Endothelial cell of umbilical vein (primary cell): ENCODE data around the gene HEATR3. TPM values are rescaled to one million over a fixed set of nuclear protein-coding genes. Genes with fewer than 3 reads are reported as not detected.

Source experiments
- BruUV-seq: library from RNA; stranded (reverse); fragments of 400-500 nt; replicated peaks from 2 replicates; lab custom pipeline; 2021; lab: Mats Ljungman, UMichigan
- CTCF ChIA-PET: fragments of 300-600, 350-600 bp; sonication (Branson Sonifier 250); formaldehyde crosslinking; loops from one replicate; lab custom pipeline; 2021; ENCODE audit warnings: antibody characterized with exemption, inconsistent platforms; lab: Charles Lee
- POLR2A ChIA-PET: fragments of 300-600, 350-600 bp; sonication (Branson Sonifier 250); formaldehyde crosslinking; loops from one replicate; lab custom pipeline; 2021; ENCODE audit warnings: antibody characterized with exemption, inconsistent platforms; lab: Charles Lee
- DNase-seq: peaks from one replicate; pipeline ENCODE4 v3.0.0-alpha.2; 2011; ENCODE audit warnings: low read depth, low spot score
- FAIRE-seq: peaks from 2 replicates; lab custom pipeline; 2011; peaks lifted over from hg19 to GRCh38; lab: Jason Lieb, UNC
- H2AFZ ChIP-seq: 2 replicates; pipeline ENCODE4 v1.6.0; 2012; ENCODE audit warnings: low read depth, low read length, control low read depth, inconsistent platforms
- H3K27ac ChIP-seq: 2 replicates; pipeline ENCODE4 v1.5.1; 2011; ENCODE audit warnings: low read depth, mild to moderate bottlenecking, control low read depth, low read length, moderate library complexity; ENCODE audit not compliant: insufficient read depth
- H3K27me3 ChIP-seq, 2 experiments: 2 replicates each; pipeline versions ENCODE4 v1.6.0 to v1.6.1; 2011; ENCODE audit warnings: low read length in 2 of 2, mixed read lengths in 1 of 2; ENCODE audit not compliant: control insufficient read depth in 2 of 2, insufficient read depth in 2 of 2
- H3K36me3 ChIP-seq, 2 experiments: 2 replicates in 1 of 2; 3 replicates in 1 of 2; pipeline ENCODE4 v1.5.1; 2011; ENCODE audit warnings: low read length in 2 of 2, mild to moderate bottlenecking in 1 of 2, moderate library complexity in 1 of 2; ENCODE audit not compliant: control insufficient read depth in 2 of 2, insufficient read depth in 2 of 2; ENCODE audit errors: extremely low read depth in 1 of 2
- H3K4me1 ChIP-seq: 3 replicates; pipeline ENCODE4 v1.5.1; 2011; ENCODE audit warnings: mild to moderate bottlenecking, low read length; ENCODE audit not compliant: control insufficient read depth, insufficient read depth; ENCODE audit errors: extremely low read depth
- H3K4me2 ChIP-seq: 2 replicates; pipeline ENCODE4 v1.6.1; 2011; ENCODE audit warnings: low read length, control low read depth, mixed read lengths; ENCODE audit not compliant: insufficient read depth
- H3K4me3 ChIP-seq, 3 experiments: fragments of 200-600 bp in 1 of 3; sonication (generic), shearing (Covaris generic) in 1 of 3; replicated peaks in 1 of 3; 2 replicates each; pipeline ENCODE4 v1.5.1; 2011 to 2016; ENCODE audit warnings: control low read depth in 3 of 3, low read length in 3 of 3, mild to moderate bottlenecking in 2 of 3, inconsistent platforms in 1 of 3, low read depth in 1 of 3, moderate library complexity in 1 of 3; ENCODE audit not compliant: insufficient read depth in 1 of 3
- H3K79me2 ChIP-seq: 2 replicates; pipeline ENCODE4 v1.6.0; 2012; ENCODE audit warnings: low read length, inconsistent platforms; ENCODE audit not compliant: control insufficient read depth, insufficient read depth
- H3K9ac ChIP-seq: replicated peaks from 2 replicates; pipeline ENCODE3; 2011; ENCODE audit warnings: low read length, control low read depth; ENCODE audit not compliant: insufficient read depth; ENCODE audit errors: extremely low read depth
- H3K9me1 ChIP-seq: replicated peaks from 3 replicates; pipeline ENCODE4 v1.6.0; 2011; ENCODE audit warnings: mild to moderate bottlenecking, low read length; ENCODE audit not compliant: control insufficient read depth, insufficient read depth; ENCODE audit errors: extremely low read depth
- H3K9me3 ChIP-seq: replicated peaks from 2 replicates; pipeline ENCODE4 v1.5.1; 2012; ENCODE audit warnings: low read length, inconsistent platforms; ENCODE audit not compliant: control insufficient read depth, insufficient read depth
- H4K20me1 ChIP-seq: replicated peaks from 2 replicates; pipeline ENCODE3; 2011; ENCODE audit warnings: mild to moderate bottlenecking, low read length; ENCODE audit not compliant: control insufficient read depth, insufficient read depth; ENCODE audit errors: extremely low read depth
- EZH2 ChIP-seq: IDR thresholded peaks from 2 replicates; pipeline ENCODE4 v1.6.1; 2012; ENCODE audit warnings: borderline replicate concordance, low read depth, mild to moderate bottlenecking, moderate library complexity, low read length, inconsistent platforms; ENCODE audit not compliant: severe bottlenecking
- FOS ChIP-seq: IDR thresholded peaks from 2 replicates; pipeline ENCODE4 v1.6.1; 2011; ENCODE audit warnings: mild to moderate bottlenecking, low read length, moderate library complexity, borderline replicate concordance; ENCODE audit not compliant: insufficient read depth
- GATA2 ChIP-seq: IDR thresholded peaks from 2 replicates; pipeline ENCODE4 v1.7.0; 2011; ENCODE audit warnings: low read depth, mild to moderate bottlenecking, moderate library complexity, mixed read lengths, low read length; ENCODE audit not compliant: insufficient read length, insufficient read depth
- JUN ChIP-seq: IDR thresholded peaks from 2 replicates; pipeline ENCODE4 v1.6.1; 2011; ENCODE audit warnings: borderline replicate concordance, low read depth; ENCODE audit not compliant: insufficient read length, insufficient read depth
- MYC ChIP-seq: IDR thresholded peaks from one replicate; pipeline ENCODE4 v1.6.1; 2011; ENCODE audit warnings: mild to moderate bottlenecking, low read depth, low read length
- POLR2A ChIP-seq: IDR thresholded peaks from 2 replicates; pipeline ENCODE4 v1.6.1; 2012; ENCODE audit warnings: low read depth, mild to moderate bottlenecking, control low read depth, low read length
- POLR2AphosphoS5 ChIP-seq: IDR thresholded peaks from 2 replicates; pipeline ENCODE4 v1.6.1; 2012; ENCODE audit warnings: low read depth, mild to moderate bottlenecking, control low read depth, low read length, moderate library complexity; ENCODE audit not compliant: insufficient read depth
- dilution Hi-C: fragments of 300-500 bp; cut with MboI; formaldehyde crosslinking; loops from one replicate; pipeline ENCODE4 v1.15.0; 2019; ENCODE audit warnings: low sequenced_read_pairs; ENCODE audit not compliant: extremely low pct_ligation_motif_present
- intact Hi-C: fragments of 100-400 bp; cut with micrococcal nuclease; formaldehyde crosslinking; loops from one replicate; pipeline ENCODE4 v1.10.0; 2022
- polyA plus RNA-seq, 4 experiments: library from polyadenylated mRNA; depleted of rRNA in 3 of 4; stranded (reverse) in 3 of 4; unstranded in 1 of 4; fragments of >200 nt; gene quantifications; 2 replicates each; pipeline versions ENCODE4 v1.2.1 to v1.2.3, GENCODE V29; 2011 to 2012; ENCODE audit warnings: missing spikeins in 1 of 4
- total RNA-seq: library from RNA; stranded (reverse); gene quantifications from 2 replicates; pipeline ENCODE4 v1.2.3, GENCODE V29; 2021
- TF ChIP-seq, protein P1 (sequence below): IDR thresholded peaks from 2 replicates; pipeline ENCODE4 v1.6.1; 2011; ENCODE audit not compliant: insufficient read depth, insufficient read length
- TF ChIP-seq, protein P2 (sequence below), 2 donors: IDR thresholded peaks; 1 replicate in 1 of 2; 2 replicates in 1 of 2; pipeline ENCODE4 v1.5.1; 2011; ENCODE audit warnings: low read length in 2 of 2, mild to moderate bottlenecking in 2 of 2, moderate library complexity in 2 of 2, control low read depth in 1 of 2, inconsistent platforms in 1 of 2, low read depth in 1 of 2; ENCODE audit not compliant: insufficient read depth in 1 of 2; ENCODE audit errors: extremely low read depth in 1 of 2

The HEATR3 gene
- total and polyA plus RNA-seq, 2 donors (not counting 3 experiments of a cell fraction or from before 2014, with no cell fraction given) = 6.7 to 23.1 TPM

DNA sequence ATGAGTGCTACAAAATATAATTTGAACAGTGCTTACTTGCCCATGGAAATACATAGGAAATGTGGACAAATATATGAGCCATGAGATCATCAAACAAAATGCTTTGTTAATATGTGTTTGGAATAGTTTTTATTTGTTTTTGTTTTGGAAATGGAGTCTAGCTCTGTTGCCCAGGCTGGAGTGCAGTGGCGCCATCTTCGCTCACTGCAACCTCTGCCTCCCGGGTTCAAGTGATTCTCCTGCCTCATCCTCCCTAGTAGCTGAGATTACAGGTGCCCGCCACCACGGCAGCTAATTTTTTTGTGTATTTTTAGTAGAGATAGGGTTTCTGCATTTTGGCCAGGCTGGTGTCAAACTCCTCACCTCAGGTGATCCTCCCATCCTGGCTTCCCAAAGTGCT, 37.9 kb upstream of the HEATR3 start:
- Histone ChIP-seq H3K27me3 (no peaks in the 10 kb centered on the region), H2AFZ (no peak overlapping the region), H4K20me1 (no peaks in the 10 kb centered on the region), H3K4me3 (no peak overlapping the region), H3K27ac (no peak overlapping the region), H3K9me1 (no peaks in the 10 kb centered on the region), H3K79me2 (peaks cover 37% of the 10 kb centered on the region), H3K4me1 (peaks cover 13% of the 10 kb centered on the region), H3K36me3 (peaks cover 0 to 2% of the 10 kb centered on the region in 2 experiments), H3K9me3 (no peaks in the 10 kb centered on the region), H3K4me2 (no peak overlapping the region), H3K9ac (no peak overlapping the region)
- CTCF ChIA-PET = interaction anchor here (0.6 to 6.4 kb wide), 2 partner anchors 184 to 1734 kb away, joined by 3 to 132 read pairs; no protein-coding TSS in a partner anchor
- intact Hi-C loops = loop anchor here (5.0 kb wide), 1 partner anchor 339 kb away; the partner anchor contains the start of gene BRD7
- dilution Hi-C loops = no loop called here
- TF ChIP-seq POLR2AphosphoS5 (no peak), POLR2A (no peak), MYC (no peak), FOS (no peak), EZH2 (no peak), GATA2 (no peak), JUN (no peak)
- TF ChIP-seq, protein P1, sequence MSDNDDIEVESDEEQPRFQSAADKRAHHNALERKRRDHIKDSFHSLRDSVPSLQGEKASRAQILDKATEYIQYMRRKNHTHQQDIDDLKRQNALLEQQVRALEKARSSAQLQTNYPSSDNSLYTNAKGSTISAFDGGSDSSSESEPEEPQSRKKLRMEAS = no peak
- TF ChIP-seq, protein P2, sequence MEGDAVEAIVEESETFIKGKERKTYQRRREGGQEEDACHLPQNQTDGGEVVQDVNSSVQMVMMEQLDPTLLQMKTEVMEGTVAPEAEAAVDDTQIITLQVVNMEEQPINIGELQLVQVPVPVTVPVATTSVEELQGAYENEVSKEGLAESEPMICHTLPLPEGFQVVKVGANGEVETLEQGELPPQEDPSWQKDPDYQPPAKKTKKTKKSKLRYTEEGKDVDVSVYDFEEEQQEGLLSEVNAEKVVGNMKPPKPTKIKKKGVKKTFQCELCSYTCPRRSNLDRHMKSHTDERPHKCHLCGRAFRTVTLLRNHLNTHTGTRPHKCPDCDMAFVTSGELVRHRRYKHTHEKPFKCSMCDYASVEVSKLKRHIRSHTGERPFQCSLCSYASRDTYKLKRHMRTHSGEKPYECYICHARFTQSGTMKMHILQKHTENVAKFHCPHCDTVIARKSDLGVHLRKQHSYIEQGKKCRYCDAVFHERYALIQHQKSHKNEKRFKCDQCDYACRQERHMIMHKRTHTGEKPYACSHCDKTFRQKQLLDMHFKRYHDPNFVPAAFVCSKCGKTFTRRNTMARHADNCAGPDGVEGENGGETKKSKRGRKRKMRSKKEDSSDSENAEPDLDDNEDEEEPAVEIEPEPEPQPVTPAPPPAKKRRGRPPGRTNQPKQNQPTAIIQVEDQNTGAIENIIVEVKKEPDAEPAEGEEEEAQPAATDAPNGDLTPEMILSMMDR (IDR thresholded peaks at IDR 0.05; ENCODE audit: extremely low read depth in 1 of 2, insufficient read depth in 1 of 2, low read depth in 1 of 2, low read length in 2 of 2) = no peak
- DNase-seq (no peak), FAIRE-seq (no peak)
- POLR2A ChIA-PET = no interaction called here
- no TSS peak for BruUV-seq
